Large intestine (tissue), 3 donors: ENCODE results near the gene TCFL5. TPM values are rescaled to one million over a fixed set of nuclear protein-coding genes. Genes with fewer than 3 reads are reported as not detected.
A peak's percentile ranks its signal among the peaks of the same experiment; 100 is the strongest.
"Not testable (repeated sequence)": the region's sequence is repeated elsewhere in the genome, so short reads cannot be mapped to it uniquely, and the experiment has no call there.

Experiments used
- DNase-seq, 2 donors: peaks; one replicate each; pipeline versions ENCODE4 v3.0.0 to v3.0.0-alpha.2; 2013
- H3K27ac ChIP-seq: one replicate; pipeline ENCODE4 v1.5.1; 2013; ENCODE audit warnings: low read length
- H3K27me3 ChIP-seq: 2 replicates; pipeline ENCODE4 v1.6.1; 2013; ENCODE audit warnings: low read length; ENCODE audit not compliant: control insufficient read depth, insufficient read depth
- H3K36me3 ChIP-seq: 2 replicates; pipeline ENCODE4 v1.6.1; 2013; ENCODE audit warnings: low read length; ENCODE audit not compliant: control insufficient read depth, insufficient read depth
- H3K4me1 ChIP-seq: one replicate; pipeline ENCODE4 v1.6.1; 2013; ENCODE audit warnings: low read length; ENCODE audit not compliant: control insufficient read depth, insufficient read depth
- H3K4me3 ChIP-seq: one replicate; pipeline ENCODE4 v1.5.1; 2013; ENCODE audit warnings: low read length
- H3K9me3 ChIP-seq: one replicate; pipeline ENCODE4 v1.6.1; 2013; ENCODE audit warnings: mild to moderate bottlenecking, low read depth, low read length, moderate library complexity; ENCODE audit not compliant: control insufficient read depth
- WGBS: methylation state at CpG from one replicate; pipeline ENCODE4 v1.1.5; 2013; ENCODE audit warnings: low lambda C conversion rate; ENCODE audit not compliant: insufficient coverage; 5-methylcytosine and 5-hydroxymethylcytosine counted together
- polyA plus RNA-seq: library from polyadenylated mRNA; unstranded; fragments of 120-200 nt; gene quantifications from one replicate; pipeline ENCODE4 v1.2.1, GENCODE V29; 2013

TCFL5 gene
- polyA plus RNA-seq, 1 donor: 6.8 TPM

DNA sequence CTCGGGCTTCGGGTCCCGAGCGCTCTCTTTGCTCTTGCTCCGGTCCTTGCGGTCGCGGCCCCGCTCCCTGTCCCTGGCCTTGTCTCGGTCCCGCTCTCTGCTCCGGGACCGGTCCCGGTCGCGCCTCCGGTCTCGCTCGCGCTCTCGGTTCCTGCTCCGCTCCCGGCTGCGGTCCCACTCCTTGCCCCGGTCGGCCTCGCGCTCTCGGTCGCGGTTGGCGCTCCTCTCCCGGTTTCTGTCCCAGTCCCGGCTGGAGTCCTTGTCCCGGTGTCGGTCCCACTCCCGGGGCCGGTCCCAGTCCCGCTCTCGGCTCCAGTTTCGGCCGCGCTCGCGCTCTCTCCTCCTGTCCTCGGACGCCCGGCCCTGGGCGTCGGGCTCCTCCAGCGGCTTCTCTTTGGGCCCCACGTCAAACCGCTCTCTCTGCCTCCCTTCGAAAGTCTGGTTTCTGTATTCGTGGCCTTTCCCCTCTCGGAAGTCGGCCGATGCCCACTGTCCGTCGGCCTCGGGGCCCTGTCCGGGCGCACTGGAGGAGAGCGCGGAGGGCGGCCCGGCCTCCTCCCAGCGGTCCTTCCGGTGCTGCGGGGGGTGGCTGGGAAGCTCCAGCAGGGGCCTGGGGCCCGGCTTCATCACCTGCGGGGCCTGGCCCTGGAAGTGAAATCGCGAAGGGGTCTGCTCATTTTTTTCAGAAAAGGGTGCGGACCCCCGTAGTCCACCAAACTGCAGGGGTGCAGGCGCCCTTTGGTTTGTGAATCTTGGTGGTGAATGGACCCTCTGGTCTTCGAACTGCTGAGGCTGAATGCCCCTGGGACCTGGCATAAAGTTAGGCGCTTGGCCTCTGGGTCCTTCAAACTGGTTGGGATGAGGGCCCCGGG lies 17.9 kb upstream of the TCFL5 start:
- WGBS: 60% methylated on average over 3 of the region's 80 CpGs

DNA sequence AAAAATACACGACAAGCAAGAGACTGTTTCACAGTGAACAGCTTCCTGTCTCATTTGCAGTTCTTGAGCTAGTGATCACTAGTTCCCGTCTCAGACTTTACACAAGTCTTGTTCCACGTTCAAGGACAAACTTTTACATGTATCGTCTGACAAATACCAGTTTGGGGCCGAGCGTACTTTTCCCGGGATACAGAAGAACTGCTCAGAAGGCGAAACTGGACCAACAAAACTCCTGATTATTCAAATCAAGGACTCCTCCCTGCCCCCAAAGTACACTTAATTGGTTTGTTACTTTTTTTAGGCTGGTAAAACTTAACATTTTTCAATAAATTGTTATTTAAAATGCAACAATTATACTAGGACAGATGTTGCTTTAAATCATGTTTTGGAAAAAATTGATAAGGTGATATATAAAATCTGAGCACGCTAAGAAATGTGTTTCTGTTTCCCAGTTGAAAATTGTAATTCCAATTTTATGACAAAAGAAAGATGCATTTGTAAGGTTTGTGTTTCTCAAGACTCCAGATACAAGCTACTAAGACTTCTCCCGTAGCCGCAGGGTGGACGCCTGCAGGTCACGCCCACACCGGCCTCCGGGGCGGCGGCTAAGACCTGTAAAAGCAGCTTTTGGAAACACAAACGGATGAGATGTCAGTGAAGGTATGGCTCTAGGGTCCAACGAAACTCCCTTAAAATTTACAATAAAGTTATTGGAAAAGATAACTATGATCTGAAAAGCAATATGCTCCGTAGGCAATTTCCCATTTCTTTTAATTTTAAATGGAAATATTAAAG lies 16.8 kb upstream of the TCFL5 start:
- 93% methylated on average over 3 of the region's 20 CpGs for WGBS
- Histone ChIP-seq H3K4me3 (no peak overlapping the region), H3K9me3 (peaks cover 4% of the 10 kb centered on the region), H3K36me3 (peaks cover 17% of the 10 kb centered on the region), H3K27me3 (peaks cover 3% of the 10 kb centered on the region), H3K4me1 (peaks cover 5% of the 10 kb centered on the region), H3K27ac (no peak overlapping the region)
- DNase-seq: no peak

More for the DNA sequence above, 17.9 kb upstream of the TCFL5 start:
- Histone ChIP-seq H3K4me1 (peaks cover 5% of the 10 kb centered on the region), H3K4me3 (no peak overlapping the region), H3K27me3 (peaks cover 3% of the 10 kb centered on the region), H3K27ac (no peak overlapping the region), H3K36me3 (peaks cover 17% of the 10 kb centered on the region), H3K9me3 (peaks cover 4% of the 10 kb centered on the region)
- DNase-seq: no peak

DNA sequence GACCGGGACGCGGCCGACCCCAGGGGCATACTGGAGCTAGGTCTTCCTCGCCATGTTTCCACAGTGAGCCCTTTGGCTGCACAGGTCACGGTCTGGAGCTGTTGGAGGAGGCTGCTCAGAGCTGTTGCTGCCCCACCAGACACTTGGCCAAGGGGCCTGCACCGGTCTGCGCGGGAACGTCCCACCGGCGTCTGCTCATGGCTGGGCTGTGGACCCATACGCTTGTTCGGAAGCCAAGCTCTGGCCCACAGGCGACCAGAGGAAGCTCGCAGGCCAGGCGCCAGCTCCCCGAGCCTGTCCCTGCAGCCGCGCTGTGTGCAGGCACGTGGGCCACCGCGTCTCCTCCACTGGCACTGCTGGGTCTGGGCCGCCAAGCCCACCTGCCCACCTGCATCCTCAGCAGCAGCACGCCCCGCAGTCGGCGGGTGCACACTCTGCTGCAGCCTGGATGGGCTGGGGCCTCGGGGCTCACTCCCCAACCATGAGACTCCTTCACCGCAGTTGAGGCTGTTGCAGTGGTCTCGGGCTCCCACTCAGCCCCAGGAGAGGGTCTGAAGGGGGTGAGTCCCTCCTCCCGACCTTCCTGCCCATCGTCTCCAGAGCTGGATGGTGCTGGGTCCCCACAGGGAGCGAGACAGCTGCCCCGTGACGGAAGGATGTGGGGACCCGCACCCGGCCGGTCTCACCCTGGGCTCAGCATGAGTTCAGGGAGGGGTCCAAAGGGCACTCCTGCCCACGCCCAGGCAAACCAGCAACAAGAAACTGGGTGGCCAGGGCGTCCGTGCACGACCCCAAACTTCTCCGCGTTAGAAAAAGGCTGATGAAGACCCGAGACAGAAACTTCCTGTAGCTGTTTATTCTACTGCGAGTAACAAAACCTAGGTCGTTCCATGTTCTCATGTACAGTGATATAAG lies 15.5 kb upstream of the TCFL5 start:
- H3K9me3 ChIP-seq: peaks cover 4% of the 10 kb centered on the region
- no peak overlapping the region for H3K27ac ChIP-seq
- H3K36me3 ChIP-seq: peaks cover 17% of the 10 kb centered on the region
- H3K4me1 ChIP-seq: peaks cover 5% of the 10 kb centered on the region
- peaks cover 6% of the 10 kb centered on the region for H3K27me3 ChIP-seq
- WGBS: 73% methylated on average over 2 of the region's 48 CpGs
- no peak overlapping the region for H3K4me3 ChIP-seq
- DNase-seq: peak in 1 of 2 donors; percentile 28

DNA sequence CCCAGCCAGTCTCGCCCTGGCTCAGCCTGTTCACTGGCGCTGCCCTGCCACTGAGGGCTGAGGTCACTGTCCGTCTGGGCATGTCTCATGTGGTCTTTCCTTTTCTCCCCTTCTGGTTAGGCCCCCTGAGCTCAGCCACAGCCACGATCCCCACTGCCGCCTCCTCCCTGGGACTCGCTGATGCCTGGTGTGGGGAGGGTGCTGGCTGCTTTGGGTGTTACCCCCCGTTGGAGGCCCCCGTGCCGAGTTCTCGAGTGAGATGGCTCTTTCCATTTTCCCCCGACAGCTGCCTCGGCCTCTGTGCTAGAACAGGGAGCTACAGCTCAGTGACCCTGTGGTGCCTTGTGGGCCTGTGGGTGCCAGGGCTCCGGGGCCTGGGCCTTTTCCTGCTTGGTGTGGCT lies 14.9 kb upstream of the TCFL5 start:
- Histone ChIP-seq H3K4me1 (peaks cover 5% of the 10 kb centered on the region), H3K4me3 (no peak overlapping the region), H3K9me3 (peaks cover 4% of the 10 kb centered on the region), H3K27ac (no peak overlapping the region), H3K27me3 (peaks cover 6% of the 10 kb centered on the region), H3K36me3 (peaks cover 11% of the 10 kb centered on the region)
- DNase-seq: no peak
- WGBS: no CpG with 5 or more reads among the region's 13 CpGs

DNA sequence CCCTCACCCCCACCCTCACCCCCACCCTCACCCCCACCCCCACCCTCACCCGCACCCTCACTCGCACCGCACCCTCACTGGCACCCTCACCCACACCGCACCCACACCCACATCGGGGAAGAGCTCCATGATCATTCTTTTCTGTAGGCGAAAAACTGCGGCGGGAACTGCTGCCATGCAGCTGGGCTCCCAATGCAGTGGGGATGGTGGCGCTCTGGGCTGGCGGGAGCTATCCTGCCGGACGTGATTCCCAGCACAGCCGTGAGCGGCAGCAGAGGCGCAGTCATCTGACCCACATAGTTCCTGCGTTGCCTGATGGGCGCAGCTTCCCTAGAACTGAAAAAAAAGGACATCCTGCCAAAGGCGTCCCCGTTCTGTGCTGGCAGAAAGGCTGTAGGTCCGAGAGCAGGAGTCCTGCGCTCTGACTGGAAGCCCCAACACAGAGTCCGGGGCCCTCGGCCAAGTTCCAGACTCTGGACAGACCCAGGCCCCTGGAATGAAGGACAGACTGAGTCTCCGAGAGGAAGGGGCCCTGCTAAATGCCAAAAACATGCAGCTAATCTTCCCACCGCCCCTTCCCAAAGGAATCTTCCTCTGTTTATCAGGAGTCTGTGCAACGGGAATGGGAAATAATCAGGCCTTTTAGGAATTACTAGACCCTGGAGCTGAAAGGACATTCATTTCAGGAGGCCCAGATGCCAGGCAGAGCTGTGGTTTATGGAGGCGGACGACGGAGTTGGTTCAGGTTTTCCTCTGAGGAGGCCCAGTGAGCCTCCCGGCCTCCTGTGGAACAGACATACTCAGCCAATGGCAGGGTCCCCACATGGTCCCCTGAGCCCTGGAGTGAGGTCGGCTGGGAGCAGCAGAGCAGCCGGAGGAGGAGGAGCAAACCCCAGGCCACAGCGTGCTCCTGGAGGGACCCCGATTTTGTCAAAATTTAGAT lies 14.1 kb upstream of the TCFL5 start:
- H3K27me3 ChIP-seq: peaks cover 9% of the 10 kb centered on the region
- peak in 1 of 2 donors; percentile 53 for DNase-seq
- peaks cover 4% of the 10 kb centered on the region for H3K36me3 ChIP-seq
- peaks cover 4% of the 10 kb centered on the region for H3K9me3 ChIP-seq
- no peak overlapping the region for H3K4me3 ChIP-seq
- no peak overlapping the region for H3K27ac ChIP-seq
- peaks cover 5% of the 10 kb centered on the region for H3K4me1 ChIP-seq
- no CpG with 5 or more reads among the region's 34 CpGs for WGBS

DNA sequence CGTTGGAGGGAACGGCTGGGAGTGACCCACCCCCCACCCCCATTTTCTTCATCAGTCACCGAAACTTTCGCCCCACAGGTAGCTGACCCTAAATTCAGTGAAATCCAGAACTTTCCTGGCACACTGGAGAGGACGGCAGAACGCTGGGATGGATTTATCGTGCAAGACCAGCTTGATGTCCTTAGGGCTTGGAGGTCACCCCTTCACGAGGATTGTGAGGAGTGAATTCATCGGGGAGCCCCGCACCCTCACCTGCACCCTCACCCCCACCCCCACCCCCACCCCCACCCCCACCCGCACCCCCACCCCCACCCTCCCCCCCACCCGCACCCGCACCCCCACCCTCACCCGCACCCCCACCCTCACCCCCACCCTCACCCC lies 13.3 kb upstream of the TCFL5 start:
- Histone ChIP-seq H3K4me3 (no peak overlapping the region), H3K36me3 (no peaks in the 10 kb centered on the region), H3K9me3 (peaks cover 4% of the 10 kb centered on the region), H3K27me3 (peaks cover 11% of the 10 kb centered on the region), H3K4me1 (peaks cover 5% of the 10 kb centered on the region), H3K27ac (no peak overlapping the region)
- no peak for DNase-seq
- no CpG with 5 or more reads among the region's 14 CpGs for WGBS

DNA sequence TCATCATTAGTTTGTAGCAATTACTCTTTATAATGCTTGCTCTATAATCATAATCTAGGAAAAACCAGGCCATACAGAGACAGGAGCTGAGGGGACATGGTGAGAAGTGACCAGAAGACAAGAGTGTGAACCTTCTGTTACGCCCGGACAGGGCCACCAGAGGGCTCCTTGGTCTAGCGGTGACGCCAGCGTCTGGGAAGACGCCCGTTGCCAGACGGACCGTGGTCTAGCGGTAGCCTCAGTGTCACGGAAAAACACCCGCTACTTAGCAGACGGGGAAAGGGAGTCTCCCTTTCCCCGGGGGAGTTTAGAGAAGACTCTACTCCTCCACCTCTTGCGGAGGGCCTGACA lies 12.0 kb upstream of the TCFL5 start:
- not testable (repeated sequence) for H3K9me3 ChIP-seq, H3K27ac ChIP-seq, DNase-seq, H3K4me1 ChIP-seq, H3K36me3 ChIP-seq, H3K27me3 ChIP-seq, H3K4me3 ChIP-seq
- WGBS: no CpG with 5 or more reads among the region's 15 CpGs

DNA sequence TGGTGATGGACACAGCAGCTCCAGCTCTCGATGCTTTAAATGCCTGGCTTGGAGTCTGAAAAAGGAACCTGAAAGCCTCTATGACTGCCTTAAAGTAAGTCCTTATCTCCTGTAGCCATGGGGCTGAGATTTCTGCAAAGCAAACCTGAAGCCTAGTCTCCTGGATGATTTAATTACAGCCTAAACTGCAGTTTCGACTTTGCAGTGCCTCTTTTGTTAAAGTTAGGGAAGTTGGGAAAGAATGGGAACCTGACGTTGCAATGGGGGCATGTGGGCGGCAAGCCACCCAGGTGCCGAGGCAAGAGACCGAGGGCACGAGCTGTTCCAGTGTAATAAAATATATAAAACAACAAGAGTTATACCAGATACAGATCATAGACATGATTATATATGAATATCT lies 11.7 kb upstream of the TCFL5 start:
- Histone ChIP-seq H3K27me3 (peaks cover 8% of the 10 kb centered on the region), H3K27ac (no peak overlapping the region)
- WGBS: 100% methylated on average over 2 of the region's 7 CpGs

DNA sequence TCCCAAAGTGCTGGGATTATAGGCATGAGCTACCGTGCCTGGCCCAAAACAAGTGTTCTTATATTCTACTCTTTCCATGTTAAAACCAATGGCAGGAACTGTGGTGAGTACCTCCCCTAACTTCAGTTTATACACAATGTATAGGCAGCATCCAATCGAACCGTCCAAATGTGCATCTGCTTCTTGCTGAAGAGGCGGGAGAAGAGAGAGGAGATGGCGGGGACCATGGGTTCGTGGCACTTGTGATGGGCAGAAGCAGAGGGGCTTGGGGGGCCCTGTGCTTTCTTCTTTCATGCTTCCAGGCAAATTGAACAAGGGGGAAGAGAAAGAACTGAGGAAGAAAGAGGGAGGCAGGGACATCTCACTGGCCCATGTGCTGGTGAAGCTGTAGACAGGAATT lies 11.2 kb upstream of the TCFL5 start:
- no CpG with 5 or more reads among the region's 6 CpGs for WGBS
- H3K4me3 ChIP-seq: no peak overlapping the region
- H3K4me1 ChIP-seq: peaks cover 5% of the 10 kb centered on the region
- DNase-seq: no peak
- H3K9me3 ChIP-seq: no peaks in the 10 kb centered on the region
- H3K36me3 ChIP-seq: no peaks in the 10 kb centered on the region
- H3K27ac ChIP-seq: no peak overlapping the region
- peaks cover 8% of the 10 kb centered on the region for H3K27me3 ChIP-seq

More for the DNA sequence above, 11.7 kb upstream of the TCFL5 start:
- H3K36me3 ChIP-seq: no peaks in the 10 kb centered on the region
- no peak overlapping the region for H3K4me3 ChIP-seq
- no peaks in the 10 kb centered on the region for H3K9me3 ChIP-seq
- peaks cover 5% of the 10 kb centered on the region for H3K4me1 ChIP-seq
- DNase-seq: no peak
